Upper lobe of left lung (tissue), 6 donors: ENCODE measurements around the gene RAB27B. TPM values are rescaled to one million over a fixed set of nuclear protein-coding genes. Genes with fewer than 3 reads are reported as not detected.

Source experiments
- ATAC-seq, 2 donors: fragments of 200-7000 bp; cut with Tn5 transposase; one replicate each; pipeline ENCODE4 v1.9.1; 2022; ENCODE audit warnings: mild to moderate bottlenecking in 2 of 2, moderate library complexity in 2 of 2; ENCODE audit not compliant: low FRiP score in 2 of 2
- DNase-seq, 2 donors: peaks; one replicate each; pipeline ENCODE4 v3.0.0-alpha.2; 2019 to 2020
- H3K27ac ChIP-seq, 4 donors: fragments of 200-600 bp; sonication (generic); one replicate each; pipeline ENCODE4 v1.5.1; 2016 to 2019
- H3K27me3 ChIP-seq, 4 donors: fragments of 200-600 bp; sonication (generic); one replicate each; pipeline ENCODE4 v1.5.1; 2017 to 2019
- H3K36me3 ChIP-seq, 4 donors: fragments of 200-600 bp; sonication (generic); one replicate each; pipeline ENCODE4 v1.5.1; 2016 to 2019
- H3K4me1 ChIP-seq, 4 donors: fragments of 200-600 bp; sonication (generic); one replicate each; pipeline ENCODE4 v1.5.1; 2018 to 2019
- H3K4me3 ChIP-seq, 4 donors: fragments of 200-600 bp; sonication (generic); one replicate each; pipeline ENCODE4 v1.5.1; 2017 to 2019; ENCODE audit warnings: mild to moderate bottlenecking in 2 of 4, moderate library complexity in 1 of 4
- H3K9me3 ChIP-seq, 4 donors: fragments of 200-600 bp; sonication (generic); one replicate each; pipeline ENCODE4 v1.5.1; 2018 to 2019
- CTCF ChIP-seq, 6 experiments: fragments of 450-650 bp in 4 of 6; fragments of 200-600 bp in 2 of 6; sonication (generic) in 2 of 6; IDR thresholded peaks; one replicate each; pipeline ENCODE4 v1.5.1; 2016 to 2019; ENCODE audit warnings: antibody characterized with exemption in 6 of 6
- EP300 ChIP-seq, 4 donors: sonication (generic); formaldehyde crosslinking; IDR thresholded peaks; one replicate each; pipeline ENCODE4 v1.5.1; 2017; ENCODE audit warnings: antibody characterized with exemption in 4 of 4, control low read depth in 2 of 4
- POLR2A ChIP-seq, 4 donors: fragments of 450-650 bp; IDR thresholded peaks; one replicate each; pipeline ENCODE4 v1.5.1; 2016 to 2017; ENCODE audit warnings: antibody characterized with exemption in 4 of 4, mild to moderate bottlenecking in 2 of 4
- POLR2AphosphoS5 ChIP-seq, 2 donors: sonication (generic); formaldehyde crosslinking; IDR thresholded peaks; one replicate each; pipeline ENCODE4 v1.5.1; 2017; ENCODE audit warnings: antibody characterized with exemption in 2 of 2
- WGBS, 2 donors: methylation state at CpG; one replicate each; pipeline ENCODE4 v1.1.5; 2017 to 2018; 5-methylcytosine and 5-hydroxymethylcytosine counted together
- total RNA-seq, 6 donors: library from RNA; depleted of rRNA in 4 of 6; stranded (reverse); fragments of >200 nt in 4 of 6; gene quantifications; one replicate each; pipeline versions ENCODE4 v1.1.0 to v1.2.1, GENCODE V29; 2016 to 2021
- donor health status: DM: no; HTN: no; CAD: no; lungs with moderate emphysema.
- donor health status: DM: no; HTN: yes; CAD: no; lungs with severe emphysema.

RAB27B gene
- total RNA-seq, 6 donors from 2014 or later: 4.2 to 28.1 (median 17.1) TPM

GRCh38 chr18:54914816-54915215 is 86.5 kb downstream of the RAB27B start:
- Histone ChIP-seq H3K36me3 (peaks cover 0 to 82% (median 6%) of the 10 kb centered on the region in 4 donors), H3K4me3 (no peak overlapping the region), H3K9me3 (no peaks in the 10 kb centered on the region), H3K27me3 (no peaks in the 10 kb centered on the region), H3K4me1 (no peaks in the 10 kb centered on the region), H3K27ac (no peak overlapping the region)
- ATAC-seq (no peak), DNase-seq (no peak)
- WGBS, 2 donors: 90% methylated on average over 4 of the region's 4 CpGs
- TF ChIP-seq CTCF (IDR thresholded peaks at IDR 0.05) (no peak), POLR2AphosphoS5 (IDR thresholded peaks at IDR 0.05) (no peak), POLR2A (IDR thresholded peaks at IDR 0.05) (no peak), EP300 (IDR thresholded peaks at IDR 0.05) (no peak)

GRCh38 chr18:54916507-54916906 is 88.2 kb downstream of the RAB27B start:
- ATAC-seq: no peak
- DNase-seq: no peak
- Histone ChIP-seq H3K36me3 (peaks cover 0 to 82% (median 6%) of the 10 kb centered on the region in 4 donors), H3K4me1 (no peaks in the 10 kb centered on the region), H3K27me3 (no peaks in the 10 kb centered on the region), H3K4me3 (no peak overlapping the region), H3K9me3 (no peaks in the 10 kb centered on the region), H3K27ac (no peak overlapping the region)
- TF ChIP-seq POLR2A (IDR thresholded peaks at IDR 0.05): no peak
- TF ChIP-seq POLR2AphosphoS5 (IDR thresholded peaks at IDR 0.05): no peak
- no peak for TF ChIP-seq CTCF (IDR thresholded peaks at IDR 0.05)
- TF ChIP-seq EP300 (IDR thresholded peaks at IDR 0.05): no peak
- whole genome bisulfite sequencing, 2 donors: 82 to 88% methylated on average over 3 of the region's 3 CpGs

- TF ChIP-seq CTCF (IDR thresholded peaks at IDR 0.05): no peak
- TF ChIP-seq POLR2A (IDR thresholded peaks at IDR 0.05): no peak
- TF ChIP-seq EP300 (IDR thresholded peaks at IDR 0.05): no peak
- TF ChIP-seq POLR2AphosphoS5 (IDR thresholded peaks at IDR 0.05): no peak
- DNase-seq: no peak
- no peak overlapping the region for H3K27ac ChIP-seq
Measured at GRCh38 chr18:54918060-54918459, 89.8 kb downstream of the RAB27B start.

GRCh38 chr18:54919412-54919811 is 91.1 kb downstream of the RAB27B start:
- peaks cover 0 to 70% (median 5%) of the 10 kb centered on the region in 4 donors for H3K36me3 ChIP-seq
- no peak for DNase-seq
- WGBS, 2 donors: 93 to 96% methylated on average over 6 of the region's 6 CpGs
- H3K27me3 ChIP-seq: no peaks in the 10 kb centered on the region
- H3K27ac ChIP-seq: no peak overlapping the region
- H3K4me3 ChIP-seq: no peak overlapping the region
- no peak for TF ChIP-seq POLR2AphosphoS5 (IDR thresholded peaks at IDR 0.05)
- TF ChIP-seq EP300 (IDR thresholded peaks at IDR 0.05): no peak
- TF ChIP-seq POLR2A (IDR thresholded peaks at IDR 0.05): no peak
- no peak for TF ChIP-seq CTCF (IDR thresholded peaks at IDR 0.05)
- no peaks in the 10 kb centered on the region for H3K9me3 ChIP-seq
- H3K4me1 ChIP-seq: peaks cover 0 to 5% (median 0%) of the 10 kb centered on the region in 4 donors
- no peak for ATAC-seq

More at GRCh38 chr18:54918060-54918459, 89.8 kb downstream of the RAB27B start:
- Histone ChIP-seq H3K27me3 (no peaks in the 10 kb centered on the region), H3K4me1 (peaks cover 0 to 2% (median 0%) of the 10 kb centered on the region in 4 donors), H3K9me3 (no peaks in the 10 kb centered on the region), H3K4me3 (no peak overlapping the region), H3K36me3 (peaks cover 0 to 80% (median 5%) of the 10 kb centered on the region in 4 donors)
- WGBS, 2 donors: 92 to 100% methylated on average over 2 to 4 of the region's 4 CpGs
- ATAC-seq: no peak

GRCh38 chr18:54923339-54923956 is 95.2 kb downstream of the RAB27B start:
- ATAC-seq (no peak), DNase-seq (peak in 1 of 2 donors; percentile 83)

More at GRCh38 chr18:54923339-54923956, 95.2 kb downstream of the RAB27B start:
- Histone ChIP-seq H3K27ac (no peak overlapping the region), H3K4me3 (no peak overlapping the region), H3K9me3 (no peaks in the 10 kb centered on the region), H3K4me1 (peaks cover 0 to 5% (median 0%) of the 10 kb centered on the region in 4 donors), H3K36me3 (peaks cover 0 to 64% (median 0%) of the 10 kb centered on the region in 4 donors), H3K27me3 (no peaks in the 10 kb centered on the region)
- 64 to 67% methylated on average over 4 of the region's 4 CpGs for WGBS, 2 donors
- no peak for TF ChIP-seq CTCF (IDR thresholded peaks at IDR 0.05)
- TF ChIP-seq EP300 (IDR thresholded peaks at IDR 0.05): no peak
- no peak for TF ChIP-seq POLR2A (IDR thresholded peaks at IDR 0.05)
- no peak for TF ChIP-seq POLR2AphosphoS5 (IDR thresholded peaks at IDR 0.05)
